HG03095 (cell line): ENCODE measurements around the gene H2BK1.

Source experiments
- ATAC-seq: cut with Tn5 transposase; IDR thresholded peaks from one replicate; pipeline ENCODE4 v1.9.1; 2021; ENCODE audit warnings: moderate library complexity; ENCODE audit not compliant: unreplicated experiment

Gene H2BK1

GRCh38 chr7:151232917-151233701, 22.8 kb upstream of the H2BK1 start:
- ATAC-seq: no peak

- peak; percentile 98 for ATAC-seq
Measured at GRCh38 chr7:151232091-151232916, 22.0 kb upstream of the H2BK1 start, which contains the start of gene CHPF2. Gene CHPF2 (plus strand): TSS chr7:151232483. CDS start chr7:151234012, 1,529 bp downstream.

GRCh38 chr7:151231080-151231479, 20.8 kb upstream of the H2BK1 start:
- ATAC-seq: no peak

GRCh38 chr7:151229249-151229648, 19.0 kb upstream of the H2BK1 start:
- ATAC-seq: no peak

GRCh38 chr7:151228024-151228866, 18.0 kb upstream of the H2BK1 start:
- no peak for ATAC-seq

- peak; percentile 100 for ATAC-seq
Measured at GRCh38 chr7:151226875-151227782, 16.8 kb upstream of the H2BK1 start, which contains the start of gene ABCF2. Gene ABCF2 (minus strand): TSS chr7:151227205. CDS start chr7:151226458, 747 bp downstream.

- no peak for ATAC-seq
Measured at GRCh38 chr7:151226560-151226874, 16.2 kb upstream of the H2BK1 start.

- ATAC-seq: no peak
Measured at GRCh38 chr7:151225948-151226510, 15.7 kb upstream of the H2BK1 start.

GRCh38 chr7:151223728-151224127, 13.4 kb upstream of the H2BK1 start:
- ATAC-seq: no peak

GRCh38 chr7:151218170-151218569, 7.9 kb upstream of the H2BK1 start:
- ATAC-seq: no peak

GRCh38 chr7:151215396-151215795, 5.1 kb upstream of the H2BK1 start:
- ATAC-seq: no peak

- ATAC-seq: no peak
Measured at GRCh38 chr7:151213826-151214225, 3.5 kb upstream of the H2BK1 start.

- ATAC-seq: no peak
Measured at GRCh38 chr7:151212626-151213025, 2.3 kb upstream of the H2BK1 start.

- no peak for ATAC-seq
Measured at GRCh38 chr7:151211155-151211772, 976 bp upstream of the H2BK1 start.

- no peak for ATAC-seq
Measured at GRCh38 chr7:151209588-151209987, 700 bp downstream of the H2BK1 start.

- ATAC-seq: no peak
Measured at GRCh38 chr7:151208253-151208862, 1.9 kb downstream of the H2BK1 start.

- ATAC-seq: no peak
Measured at GRCh38 chr7:151207804-151208203, 2.5 kb downstream of the H2BK1 start.

- no peak for ATAC-seq
Measured at GRCh38 chr7:151207315-151207714, 3.0 kb downstream of the H2BK1 start.

GRCh38 chr7:151206914-151207313, 3.4 kb downstream of the H2BK1 start:
- ATAC-seq: no peak
